Transverse colon (tissue), 4 donors: Measurements from ENCODE around the gene USF1.

Source experiments
- EP300 ChIP-seq: sonication (generic); formaldehyde crosslinking; IDR thresholded peaks from one replicate; pipeline ENCODE4 v1.6.1; 2017; ENCODE audit warnings: antibody characterized with exemption, low read depth
- POLR2A ChIP-seq: fragments of 450-650 bp; IDR thresholded peaks from one replicate; pipeline ENCODE4 v1.6.1; 2016; ENCODE audit warnings: antibody characterized with exemption, mild to moderate bottlenecking, moderate library complexity
- POLR2AphosphoS5 ChIP-seq, 3 donors: sonication (generic); formaldehyde crosslinking; IDR thresholded peaks; one replicate each; pipeline ENCODE4 v1.6.1; 2016; ENCODE audit warnings: antibody characterized with exemption in 3 of 3
- TF ChIP-seq, protein P1 (sequence below), 5 experiments: fragments of 200-600 bp in 3 of 5; fragments of 450-650 bp in 2 of 5; sonication (generic) in 3 of 5; IDR thresholded peaks; 1 replicate in 2 of 5; 2 replicates in 3 of 5; pipeline ENCODE4 v1.5.1; 2016 to 2017; ENCODE audit warnings: antibody characterized with exemption in 5 of 5, inconsistent platforms in 3 of 5, mild to moderate bottlenecking in 2 of 5, moderate library complexity in 1 of 5

DNA sequence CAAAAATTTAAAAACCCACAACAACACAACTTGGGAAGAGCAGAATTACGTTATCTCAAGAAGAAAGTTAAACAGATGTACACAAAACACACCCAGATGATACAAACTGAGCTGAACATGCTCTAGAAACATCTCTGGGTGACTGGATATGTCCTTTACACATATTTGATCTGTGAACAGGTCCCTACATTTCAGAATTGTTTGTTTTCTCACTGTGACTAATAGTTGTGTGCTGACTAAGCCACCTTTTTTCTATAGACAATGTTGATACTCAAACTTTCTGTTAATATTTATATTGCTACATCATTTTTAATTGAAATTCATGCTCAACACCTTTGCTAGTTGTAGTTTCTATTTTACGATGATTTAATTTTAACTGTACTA lies 23.8 kb downstream of the USF1 start:
- TF ChIP-seq, protein P1, sequence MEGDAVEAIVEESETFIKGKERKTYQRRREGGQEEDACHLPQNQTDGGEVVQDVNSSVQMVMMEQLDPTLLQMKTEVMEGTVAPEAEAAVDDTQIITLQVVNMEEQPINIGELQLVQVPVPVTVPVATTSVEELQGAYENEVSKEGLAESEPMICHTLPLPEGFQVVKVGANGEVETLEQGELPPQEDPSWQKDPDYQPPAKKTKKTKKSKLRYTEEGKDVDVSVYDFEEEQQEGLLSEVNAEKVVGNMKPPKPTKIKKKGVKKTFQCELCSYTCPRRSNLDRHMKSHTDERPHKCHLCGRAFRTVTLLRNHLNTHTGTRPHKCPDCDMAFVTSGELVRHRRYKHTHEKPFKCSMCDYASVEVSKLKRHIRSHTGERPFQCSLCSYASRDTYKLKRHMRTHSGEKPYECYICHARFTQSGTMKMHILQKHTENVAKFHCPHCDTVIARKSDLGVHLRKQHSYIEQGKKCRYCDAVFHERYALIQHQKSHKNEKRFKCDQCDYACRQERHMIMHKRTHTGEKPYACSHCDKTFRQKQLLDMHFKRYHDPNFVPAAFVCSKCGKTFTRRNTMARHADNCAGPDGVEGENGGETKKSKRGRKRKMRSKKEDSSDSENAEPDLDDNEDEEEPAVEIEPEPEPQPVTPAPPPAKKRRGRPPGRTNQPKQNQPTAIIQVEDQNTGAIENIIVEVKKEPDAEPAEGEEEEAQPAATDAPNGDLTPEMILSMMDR (IDR thresholded peaks at IDR 0.05), result no peak
- no peak for TF ChIP-seq POLR2A
- no peak for TF ChIP-seq EP300
- no peak for TF ChIP-seq POLR2AphosphoS5 (IDR thresholded peaks at IDR 0.05)
